ENCODE results near the gene RFX5. TPM values are rescaled to one million over a fixed set of nuclear protein-coding genes. Genes with fewer than 3 reads are reported as not detected.

Gene RFX5
- total RNA-seq, 6 donors from 2014 or later, result 31.5 to 55.5 (median 43.2) TPM

DNA sequence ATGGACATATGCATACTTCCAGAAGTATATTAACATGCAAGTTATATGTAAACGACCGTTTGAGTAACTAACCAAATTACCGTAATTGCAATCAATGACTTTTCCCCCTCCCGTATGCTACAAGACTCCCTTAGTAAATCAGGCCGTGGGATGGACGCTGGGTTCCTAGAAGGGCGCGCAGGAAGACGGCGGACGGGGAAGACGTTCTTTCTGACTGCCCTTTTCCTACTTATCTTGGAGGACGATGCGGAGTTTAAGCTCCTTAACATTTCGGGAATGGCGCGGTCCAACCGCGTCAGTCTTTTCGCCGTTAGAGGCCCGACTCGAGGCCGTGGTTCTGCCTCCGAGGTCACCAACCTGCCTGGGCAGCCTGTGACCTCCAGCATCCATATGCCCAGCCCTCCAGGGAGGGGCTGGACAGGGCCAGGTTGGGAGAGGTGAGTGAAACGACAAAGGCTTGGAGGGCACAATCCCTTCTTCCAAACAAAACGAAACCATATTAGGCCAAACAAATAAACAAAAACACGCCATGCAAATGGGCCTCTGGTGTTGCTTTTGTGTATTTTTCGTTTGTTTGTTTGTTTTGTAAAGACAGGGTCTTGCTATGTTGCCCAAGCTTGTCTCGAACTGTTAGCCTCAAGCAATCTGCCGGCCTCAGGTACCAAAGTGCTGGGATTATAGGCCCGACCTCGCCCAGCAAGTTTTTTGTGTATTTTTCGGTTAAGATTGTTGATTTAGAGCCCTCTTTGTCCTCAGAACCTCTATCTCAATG lies 19.0 kb downstream of the RFX5 start:
- H3K4me3 ChIP-seq, result peak overlapping the region; percentile 45 to 78 (median 76)
- no peaks in the 10 kb centered on the region for H3K9me3 ChIP-seq
- H3K27ac ChIP-seq, result peak overlapping the region; percentile 93 to 95 (median 94)
- DNase-seq (peak in 1 of 2 donors; percentile 22), ATAC-seq (ENCODE audit: low FRiP score in 2 of 2) (peak in 1 of 2 donors; percentile 42)
- H3K27me3 ChIP-seq, result no peaks in the 10 kb centered on the region
- H3K36me3 ChIP-seq, result peaks cover 0 to 20% (median 9%) of the 10 kb centered on the region in 4 donors
- peaks cover 23 to 47% (median 25%) of the 10 kb centered on the region in 4 donors for H3K4me1 ChIP-seq
- 20 to 21% methylated on average over 34 of the region's 34 CpGs for WGBS, 2 donors
- TF ChIP-seq POLR2AphosphoS5 (IDR thresholded peaks at IDR 0.05), result no peak
- TF ChIP-seq, protein P1, sequence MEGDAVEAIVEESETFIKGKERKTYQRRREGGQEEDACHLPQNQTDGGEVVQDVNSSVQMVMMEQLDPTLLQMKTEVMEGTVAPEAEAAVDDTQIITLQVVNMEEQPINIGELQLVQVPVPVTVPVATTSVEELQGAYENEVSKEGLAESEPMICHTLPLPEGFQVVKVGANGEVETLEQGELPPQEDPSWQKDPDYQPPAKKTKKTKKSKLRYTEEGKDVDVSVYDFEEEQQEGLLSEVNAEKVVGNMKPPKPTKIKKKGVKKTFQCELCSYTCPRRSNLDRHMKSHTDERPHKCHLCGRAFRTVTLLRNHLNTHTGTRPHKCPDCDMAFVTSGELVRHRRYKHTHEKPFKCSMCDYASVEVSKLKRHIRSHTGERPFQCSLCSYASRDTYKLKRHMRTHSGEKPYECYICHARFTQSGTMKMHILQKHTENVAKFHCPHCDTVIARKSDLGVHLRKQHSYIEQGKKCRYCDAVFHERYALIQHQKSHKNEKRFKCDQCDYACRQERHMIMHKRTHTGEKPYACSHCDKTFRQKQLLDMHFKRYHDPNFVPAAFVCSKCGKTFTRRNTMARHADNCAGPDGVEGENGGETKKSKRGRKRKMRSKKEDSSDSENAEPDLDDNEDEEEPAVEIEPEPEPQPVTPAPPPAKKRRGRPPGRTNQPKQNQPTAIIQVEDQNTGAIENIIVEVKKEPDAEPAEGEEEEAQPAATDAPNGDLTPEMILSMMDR (IDR thresholded peaks at IDR 0.05), result no peak
- TF ChIP-seq POLR2A (IDR thresholded peaks at IDR 0.05), result no peak
- TF ChIP-seq EP300 (IDR thresholded peaks at IDR 0.05), result no peak

GRCh38 chr1:151327223-151327902 lies 19.7 kb downstream of the RFX5 start, which contains the start of gene PI4KB:
PI4KB (minus strand) TSS chr1:151327416; CDS start chr1:151316481, 10,935 bp downstream.
- Histone ChIP-seq H3K9me3 (no peaks in the 10 kb centered on the region), H3K27me3 (no peaks in the 10 kb centered on the region), H3K27ac (peak within 1 kb of the TSS; percentile 93 to 95 (median 94)), H3K4me1 (peaks cover 23 to 48% (median 25%) of the 10 kb centered on the region in 4 donors), H3K4me3 (peak within 1 kb of the TSS; percentile 62 to 78 (median 76)), H3K36me3 (peaks cover 0 to 28% (median 12%) of the 10 kb centered on the region in 4 donors)
- DNase-seq (peak; percentile 91 to 95), ATAC-seq (ENCODE audit: low FRiP score in 2 of 2) (peak; percentile 98)
- 0% methylated on average over 29 to 30 of the region's 40 CpGs for WGBS, 2 donors
- TF ChIP-seq POLR2A (IDR thresholded peaks at IDR 0.05), result peak in 2 of 4 donors; percentile 53 to 56
- TF ChIP-seq POLR2AphosphoS5 (IDR thresholded peaks at IDR 0.05), result peak; percentile 39 to 72
- TF ChIP-seq, protein P1 (IDR thresholded peaks at IDR 0.05), result no peak

GRCh38 chr1:151326619-151327222 lies 20.3 kb downstream of the RFX5 start:
- WGBS, 2 donors, result 1 to 3% methylated on average over 12 of the region's 12 CpGs
- peak in 1 of 2 donors; percentile 68 for DNase-seq
- ATAC-seq (ENCODE audit: low FRiP score in 2 of 2), result peak; percentile 63 to 90
- Histone ChIP-seq H3K36me3 (peaks cover 0 to 34% (median 15%) of the 10 kb centered on the region in 4 donors), H3K27me3 (no peaks in the 10 kb centered on the region), H3K4me1 (peaks cover 23 to 48% (median 25%) of the 10 kb centered on the region in 4 donors), H3K4me3 (peak overlapping the region; percentile 62 to 78 (median 76)), H3K9me3 (no peaks in the 10 kb centered on the region), H3K27ac (peak overlapping the region; percentile 93 to 95 (median 94))
- TF ChIP-seq POLR2A (IDR thresholded peaks at IDR 0.05), result no peak
- TF ChIP-seq, protein P1 (IDR thresholded peaks at IDR 0.05), result no peak
- no peak for TF ChIP-seq EP300 (IDR thresholded peaks at IDR 0.05)
- no peak for TF ChIP-seq POLR2AphosphoS5 (IDR thresholded peaks at IDR 0.05)

DNA sequence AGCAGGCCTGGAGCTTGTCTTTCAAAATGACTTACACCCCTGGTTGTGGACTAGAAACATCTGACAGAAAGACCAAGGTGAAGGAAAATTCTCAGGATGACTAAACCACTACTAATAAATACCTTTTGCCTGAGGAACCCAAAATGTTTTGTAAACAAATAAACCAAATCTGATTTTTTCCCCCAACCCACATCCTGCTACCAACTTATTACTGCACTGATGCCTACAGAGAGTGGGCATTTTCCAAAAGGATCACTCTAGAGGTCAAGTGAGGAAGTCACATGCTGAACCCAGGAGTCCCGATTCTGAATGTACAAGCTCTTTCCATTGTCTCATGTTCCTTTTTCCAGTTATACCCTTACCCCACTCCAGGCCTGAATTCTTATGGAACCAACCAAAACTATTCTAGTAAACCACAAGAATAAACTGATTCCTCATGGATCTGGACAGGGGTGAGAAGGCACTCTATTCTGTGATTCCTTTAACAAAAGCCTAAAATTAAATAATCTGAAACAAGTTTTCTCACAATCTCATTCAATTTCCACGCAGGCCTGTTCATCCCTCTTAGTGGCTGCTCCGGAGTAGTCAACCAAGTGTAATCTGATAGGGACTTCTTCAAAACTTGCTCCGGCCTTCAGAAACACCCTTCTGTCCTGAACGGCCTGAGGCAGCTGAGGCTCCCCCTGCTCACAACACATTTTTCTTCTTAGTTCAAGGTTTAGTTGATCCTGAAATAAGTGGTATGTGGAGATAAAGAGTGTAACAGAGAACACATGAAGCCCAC lies 21.2 kb downstream of the RFX5 start:
- ATAC-seq (ENCODE audit: low FRiP score in 2 of 2) (no peak), DNase-seq (no peak)
- H3K27ac ChIP-seq, result peak overlapping the region in 3 of 4 donors; percentile 93 to 95 (median 94)
- no peaks in the 10 kb centered on the region for H3K9me3 ChIP-seq
- WGBS, 2 donors, result 34 to 47% methylated on average over 5 of the region's 5 CpGs
- H3K27me3 ChIP-seq, result no peaks in the 10 kb centered on the region
- H3K4me1 ChIP-seq, result peaks cover 23 to 48% (median 25%) of the 10 kb centered on the region in 4 donors
- H3K36me3 ChIP-seq, result peaks cover 0 to 42% (median 18%) of the 10 kb centered on the region in 4 donors
- H3K4me3 ChIP-seq, result peak overlapping the region in 3 of 4 donors; percentile 75 to 78 (median 77)
- TF ChIP-seq POLR2A (IDR thresholded peaks at IDR 0.05) (no peak), POLR2AphosphoS5 (IDR thresholded peaks at IDR 0.05) (no peak), EP300 (IDR thresholded peaks at IDR 0.05) (no peak)
- TF ChIP-seq, protein P1 (IDR thresholded peaks at IDR 0.05), result no peak

All from upper lobe of left lung (tissue), 6 donors.